GM12878 (cell line): ENCODE results near the gene TAF3. TPM values are rescaled to one million over a fixed set of nuclear protein-coding genes. Genes with fewer than 3 reads are reported as not detected.

Source experiments
- ATAC-seq: fragments of 200-7000 bp; cut with Tn5 transposase; 3 replicates; pipeline ENCODE4 v1.9.1; 2020; ENCODE audit warnings: mild to moderate bottlenecking, moderate library complexity
- BruUV-seq: library from RNA; stranded (reverse); fragments of 400-500 nt; replicated peaks from 2 replicates; lab custom pipeline; 2021; lab: Mats Ljungman, UMichigan
- CTCF ChIA-PET: fragments of 300-600 bp; sonication (Branson Sonifier 250); formaldehyde crosslinking; extraction: SDS; loops from one replicate; lab custom pipeline; 2021; ENCODE audit warnings: inconsistent platforms; lab: Yijun Ruan, JAX
- POLR2A ChIA-PET: fragments of 350-600 bp; formaldehyde crosslinking; extraction: SDS; loops from one replicate; lab custom pipeline; 2021; ENCODE audit warnings: inconsistent platforms; lab: Charles Lee
- RAD21 ChIA-PET: fragments of 300-600 bp; sonication (Branson Sonifier 250); formaldehyde crosslinking; loops from one replicate; lab custom pipeline; 2023; ENCODE audit warnings: antibody characterized with exemption; ENCODE audit not compliant: unreplicated experiment; lab: Charles Lee
- SMC1A ChIA-PET: fragments of 300-600 bp; sonication (Branson Sonifier 250); formaldehyde crosslinking; loops from one replicate; lab custom pipeline; 2023; ENCODE audit not compliant: unreplicated experiment, uncharacterized antibody; lab: Charles Lee
- DNase-seq: peaks from one replicate; pipeline ENCODE4 v3.0.0-alpha.2; 2011; ENCODE audit warnings: low read depth, low spot score
- FAIRE-seq: peaks from 3 replicates; lab custom pipeline; 2011; peaks lifted over from hg19 to GRCh38; lab: Jason Lieb, UNC
- H2AFZ ChIP-seq: 2 replicates; pipeline ENCODE4 v1.6.0; 2011; ENCODE audit warnings: low read depth, low read length, control low read depth; ENCODE audit not compliant: control insufficient read depth
- H3K27ac ChIP-seq: 2 replicates; pipeline ENCODE4 v1.5.1; 2011; ENCODE audit warnings: control low read depth; ENCODE audit not compliant: control insufficient read depth, insufficient read depth
- H3K27me3 ChIP-seq, 2 experiments: replicated peaks in 1 of 2; 2 replicates each; pipeline versions ENCODE4 v1.6.0 to v1.6.1; 2011; ENCODE audit warnings: low read length in 1 of 2; ENCODE audit not compliant: control insufficient read depth in 2 of 2, insufficient read depth in 2 of 2
- H3K36me3 ChIP-seq, 2 experiments: 2 replicates each; pipeline ENCODE4 v1.5.1; 2011; ENCODE audit warnings: low read length in 1 of 2; ENCODE audit not compliant: control insufficient read depth in 2 of 2, insufficient read depth in 2 of 2
- H3K4me1 ChIP-seq: 2 replicates; pipeline ENCODE4 v1.6.1; 2011; ENCODE audit warnings: mild to moderate bottlenecking, low read length, moderate library complexity, mixed read lengths; ENCODE audit not compliant: control insufficient read depth, insufficient read depth
- H3K4me2 ChIP-seq: 2 replicates; pipeline ENCODE4 v1.6.0; 2011; ENCODE audit warnings: control low read depth; ENCODE audit not compliant: control insufficient read depth, insufficient read depth
- H3K4me3 ChIP-seq: fragments of 200-600 bp; sonication (generic); 2 replicates; pipeline ENCODE4 v1.5.1; 2016
- H3K79me2 ChIP-seq: 2 replicates; pipeline ENCODE4 v1.6.0; 2011; ENCODE audit warnings: low read length; ENCODE audit not compliant: control insufficient read depth, insufficient read depth
- H3K9ac ChIP-seq: 2 replicates; pipeline ENCODE4 v1.8.0; 2011; ENCODE audit warnings: low read length, control low read depth, mixed read lengths; ENCODE audit not compliant: control insufficient read depth, insufficient read depth
- H3K9me3 ChIP-seq: replicated peaks from 3 replicates; pipeline ENCODE4 v1.5.1; 2011; ENCODE audit warnings: mild to moderate bottlenecking, low read length; ENCODE audit not compliant: control insufficient read depth, insufficient read depth
- H4K20me1 ChIP-seq: 2 replicates; pipeline ENCODE4 v1.6.0; 2011; ENCODE audit not compliant: control insufficient read depth, insufficient read depth
- CBX5 ChIP-seq: sonication (generic); IDR thresholded peaks from 2 replicates; pipeline ENCODE4 v1.6.1; 2016; ENCODE audit warnings: low read depth, moderate library complexity, mild to moderate bottlenecking, inconsistent platforms
- HCFC1 ChIP-seq: fragments of 150-350 bp; IDR thresholded peaks from 2 replicates; pipeline ENCODE4 v1.6.1; 2014; ENCODE audit warnings: low read length
- MEF2A ChIP-seq: IDR thresholded peaks from 2 replicates; pipeline ENCODE4 v1.6.1; 2011; ENCODE audit warnings: low read depth, mild to moderate bottlenecking, low read length, moderate library complexity; ENCODE audit not compliant: insufficient read depth
- RBBP5 ChIP-seq: fragments of 200-600 bp; sonication (generic); conservative IDR thresholded peaks from 2 replicates; pipeline ENCODE4 v1.6.1; 2016
- TARDBP ChIP-seq: IDR thresholded peaks from 2 replicates; pipeline ENCODE4 v1.6.1; 2016; ENCODE audit warnings: borderline replicate concordance
- TCF7 ChIP-seq: IDR thresholded peaks from 2 replicates; pipeline ENCODE4 v1.6.1; 2014; ENCODE audit warnings: antibody characterized with exemption, borderline replicate concordance
- USF2 ChIP-seq: IDR thresholded peaks from 2 replicates; pipeline ENCODE4 v1.6.1; 2011; ENCODE audit warnings: low read depth, low read length, improper control_type of control experiment, borderline replicate concordance
- WGBS: methylation state at CpG from one replicate; pipeline ENCODE4 v1.1.6; 2016; ENCODE audit warnings: low lambda C conversion rate; ENCODE audit not compliant: insufficient replicate concordance, insufficient coverage; ENCODE audit errors: missing lambda C conversion rate; 5-methylcytosine and 5-hydroxymethylcytosine counted together
- in situ Hi-C: fragments of 300-500 bp; cut with MboI; formaldehyde crosslinking; loops from 9 replicates; pipeline ENCODE4 v1.14.3; 2018; ENCODE audit warnings: mixed read lengths
- intact Hi-C: fragments of 100-400 bp; cut with micrococcal nuclease; formaldehyde crosslinking; loops from one replicate; pipeline ENCODE4 v1.14.2; 2022; ENCODE audit not compliant: unreplicated experiment
- polyA plus RNA-seq, 11 experiments: library from polyadenylated mRNA; depleted of rRNA in 4 of 11; unstranded in 6 of 11; stranded (reverse) in 5 of 11; fragments of >200 nt; fragmentation: Nextera tagmentation in 4 of 11; fragmentation: Illumina TruSeq in 1 of 11; extraction: Ambion mirVana in 4 of 11; extraction: Trizol in 1 of 11; gene quantifications; 1 replicate in 1 of 11; 2 replicates in 10 of 11; pipeline versions ENCODE4 v1.2.1 to v1.2.3, GENCODE V29; 2011 to 2016; ENCODE audit warnings: inconsistent platforms in 2 of 11, missing spikeins in 2 of 11, low read depth in 1 of 11
- total RNA-seq, 4 experiments: library from RNA; depleted of rRNA in 3 of 4; stranded (reverse); fragments of >200 nt in 3 of 4; fragmentation: Illumina TruSeq in 1 of 4; extraction: Trizol in 1 of 4; gene quantifications; 2 replicates each; pipeline versions ENCODE4 v1.2.1 to v1.2.3, GENCODE V29; 2013 to 2021

Gene TAF3
- total and polyA plus RNA-seq, 10 of the 15 experiments (the other 5 are each of a cell fraction or from before 2014, with no cell fraction given), result 2.0 to 10.1 (median 3.7) TPM

GRCh38 chr10:7886056-7886455 lies 67.8 kb downstream of the TAF3 start:
- BruUV-seq, result no TSS peak
- no peak overlapping the region for H3K4me2 ChIP-seq
- H3K9ac ChIP-seq, result no peak overlapping the region
- no peaks in the 10 kb centered on the region for H3K79me2 ChIP-seq
- no peak overlapping the region for H3K27ac ChIP-seq
- intact Hi-C loops, result no loop called here
- H3K9me3 ChIP-seq, result no peaks in the 10 kb centered on the region
- FAIRE-seq (no peak), DNase-seq (no peak), ATAC-seq (no peak)
- no peaks in the 10 kb centered on the region for H3K36me3 ChIP-seq
- no peaks in the 10 kb centered on the region for H3K4me1 ChIP-seq
- no peak overlapping the region for H2AFZ ChIP-seq
- in situ Hi-C loops, result no loop called here
- no peak for TF ChIP-seq RBBP5
- no peak for TF ChIP-seq MEF2A
- no peak for TF ChIP-seq TARDBP
- no peak for TF ChIP-seq CBX5
- TF ChIP-seq TCF7, result no peak
- no peak for TF ChIP-seq HCFC1
- no peak for TF ChIP-seq USF2
- no peaks in the 10 kb centered on the region for H3K27me3 ChIP-seq
- SMC1A ChIA-PET, result interaction anchor here (1.5 kb wide), 1 partner anchor 12 kb away, joined by 6 read pairs; no protein-coding TSS in a partner anchor
- CTCF ChIA-PET, result no interaction called here
- no peaks in the 10 kb centered on the region for H4K20me1 ChIP-seq
- WGBS, result 89% methylated on average over 2 of the region's 2 CpGs
- RAD21 ChIA-PET, result no interaction called here
- no peak overlapping the region for H3K4me3 ChIP-seq
- POLR2A ChIA-PET, result no interaction called here
